Epithelial cell of proximal tubule (primary cell): ENCODE measurements around the gene HNRNPH3. TPM values are rescaled to one million over a fixed set of nuclear protein-coding genes. Genes with fewer than 3 reads are reported as not detected.
"Not testable (repeated sequence)": the region's sequence is repeated elsewhere in the genome, so short reads cannot be mapped to it uniquely, and the experiment has no call there.

Experiments
- DNase-seq: peaks from one replicate; pipeline ENCODE4 v3.0.0-alpha.2; 2011; ENCODE audit warnings: low read depth
- H3K4me3 ChIP-seq: 2 replicates; pipeline ENCODE4 v1.5.1; 2011; ENCODE audit warnings: low read depth, mild to moderate bottlenecking, low read length
- total RNA-seq: library from RNA; depleted of rRNA; stranded (reverse); fragments of >200 nt; gene quantifications from 2 replicates; pipeline ENCODE4 v1.2.3, GENCODE V29; 2015
- TF ChIP-seq, protein P1 (sequence below): conservative IDR thresholded peaks from 2 replicates; pipeline ENCODE4 v1.5.1; 2012; ENCODE audit warnings: low read depth, mild to moderate bottlenecking, low read length

Gene HNRNPH3
- total RNA-seq, 1 donor from 2014 or later: 43.1 TPM

DNA sequence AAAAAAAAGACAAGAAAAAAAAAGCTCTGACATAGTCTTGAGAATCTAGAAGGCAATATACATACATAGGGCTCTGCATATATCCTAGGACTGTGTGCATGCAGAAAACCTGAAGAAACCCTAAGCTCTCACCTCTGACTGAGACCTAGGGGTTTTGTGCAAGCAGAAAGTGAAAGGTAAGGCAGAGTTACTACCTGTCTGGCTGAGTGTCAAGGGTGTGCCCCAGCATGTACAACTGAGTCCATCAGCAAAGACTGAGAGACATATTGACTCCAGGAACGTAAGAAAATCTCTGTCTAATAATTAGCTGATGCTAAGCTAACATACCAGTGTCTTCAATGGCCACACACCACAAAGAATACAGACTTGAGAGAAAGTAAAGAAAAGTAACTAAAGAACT is 16.3 kb upstream of the HNRNPH3 start:
- H3K4me3 ChIP-seq: no peak overlapping the region
- no peak for DNase-seq
- TF ChIP-seq, protein P1, sequence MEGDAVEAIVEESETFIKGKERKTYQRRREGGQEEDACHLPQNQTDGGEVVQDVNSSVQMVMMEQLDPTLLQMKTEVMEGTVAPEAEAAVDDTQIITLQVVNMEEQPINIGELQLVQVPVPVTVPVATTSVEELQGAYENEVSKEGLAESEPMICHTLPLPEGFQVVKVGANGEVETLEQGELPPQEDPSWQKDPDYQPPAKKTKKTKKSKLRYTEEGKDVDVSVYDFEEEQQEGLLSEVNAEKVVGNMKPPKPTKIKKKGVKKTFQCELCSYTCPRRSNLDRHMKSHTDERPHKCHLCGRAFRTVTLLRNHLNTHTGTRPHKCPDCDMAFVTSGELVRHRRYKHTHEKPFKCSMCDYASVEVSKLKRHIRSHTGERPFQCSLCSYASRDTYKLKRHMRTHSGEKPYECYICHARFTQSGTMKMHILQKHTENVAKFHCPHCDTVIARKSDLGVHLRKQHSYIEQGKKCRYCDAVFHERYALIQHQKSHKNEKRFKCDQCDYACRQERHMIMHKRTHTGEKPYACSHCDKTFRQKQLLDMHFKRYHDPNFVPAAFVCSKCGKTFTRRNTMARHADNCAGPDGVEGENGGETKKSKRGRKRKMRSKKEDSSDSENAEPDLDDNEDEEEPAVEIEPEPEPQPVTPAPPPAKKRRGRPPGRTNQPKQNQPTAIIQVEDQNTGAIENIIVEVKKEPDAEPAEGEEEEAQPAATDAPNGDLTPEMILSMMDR: no peak

DNA sequence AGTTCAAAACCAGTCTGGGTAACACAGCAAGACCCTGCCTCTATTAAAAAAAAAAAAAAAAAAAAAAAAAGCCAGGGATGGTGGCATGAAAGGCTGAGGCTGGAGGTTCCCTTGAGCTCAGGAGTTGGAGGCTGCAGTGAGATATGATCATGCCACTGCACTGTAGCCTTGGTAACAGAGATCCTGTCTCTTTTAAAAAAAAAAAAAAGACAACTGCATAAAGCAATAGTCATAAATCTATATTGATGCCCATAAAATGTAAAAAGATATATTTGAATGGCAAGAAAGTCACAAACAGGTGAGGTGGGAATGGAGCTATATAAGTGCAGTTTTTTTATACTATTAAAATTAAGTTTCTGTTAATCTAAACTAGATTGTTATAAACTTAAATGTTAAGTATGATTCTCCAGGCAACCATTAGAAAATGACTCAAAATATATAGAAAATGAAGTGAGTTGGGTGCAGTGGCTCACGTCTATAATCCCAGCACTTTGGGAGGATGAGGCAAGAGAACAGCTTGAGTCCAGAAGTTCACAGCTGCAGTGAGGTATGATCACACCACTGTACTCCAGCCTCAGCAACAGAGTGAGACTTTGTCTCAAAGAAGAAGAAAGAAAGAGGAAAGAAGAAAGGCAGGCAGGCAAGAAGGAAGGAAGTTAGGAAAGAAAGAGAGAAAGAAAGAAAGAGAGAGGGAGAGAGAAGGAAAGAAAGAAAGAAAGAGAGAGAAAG is 13.4 kb upstream of the HNRNPH3 start:
- no peak overlapping the region for H3K4me3 ChIP-seq
- no peak for DNase-seq
- TF ChIP-seq, protein P1: no peak

DNA sequence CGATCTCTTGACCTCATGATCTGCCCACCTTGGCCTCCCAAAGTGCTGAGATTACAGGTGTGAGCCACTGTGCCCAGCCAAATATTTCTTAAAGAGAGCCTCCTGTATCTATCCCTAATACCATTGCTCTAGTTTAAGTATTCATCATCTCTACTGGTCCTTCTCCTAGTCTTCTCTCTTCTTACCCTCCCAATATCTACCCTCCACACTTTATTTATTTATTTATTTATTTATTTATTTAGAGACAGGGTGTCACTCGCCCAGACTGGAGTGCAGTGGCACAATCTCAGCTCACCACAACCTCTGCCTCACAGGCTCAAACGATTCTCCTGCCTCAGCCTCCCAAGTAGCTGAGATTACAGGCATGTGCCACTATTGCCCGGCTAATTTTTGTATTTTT is 7.5 kb upstream of the HNRNPH3 start:
- not testable (repeated sequence) for H3K4me3 ChIP-seq, DNase-seq

DNA sequence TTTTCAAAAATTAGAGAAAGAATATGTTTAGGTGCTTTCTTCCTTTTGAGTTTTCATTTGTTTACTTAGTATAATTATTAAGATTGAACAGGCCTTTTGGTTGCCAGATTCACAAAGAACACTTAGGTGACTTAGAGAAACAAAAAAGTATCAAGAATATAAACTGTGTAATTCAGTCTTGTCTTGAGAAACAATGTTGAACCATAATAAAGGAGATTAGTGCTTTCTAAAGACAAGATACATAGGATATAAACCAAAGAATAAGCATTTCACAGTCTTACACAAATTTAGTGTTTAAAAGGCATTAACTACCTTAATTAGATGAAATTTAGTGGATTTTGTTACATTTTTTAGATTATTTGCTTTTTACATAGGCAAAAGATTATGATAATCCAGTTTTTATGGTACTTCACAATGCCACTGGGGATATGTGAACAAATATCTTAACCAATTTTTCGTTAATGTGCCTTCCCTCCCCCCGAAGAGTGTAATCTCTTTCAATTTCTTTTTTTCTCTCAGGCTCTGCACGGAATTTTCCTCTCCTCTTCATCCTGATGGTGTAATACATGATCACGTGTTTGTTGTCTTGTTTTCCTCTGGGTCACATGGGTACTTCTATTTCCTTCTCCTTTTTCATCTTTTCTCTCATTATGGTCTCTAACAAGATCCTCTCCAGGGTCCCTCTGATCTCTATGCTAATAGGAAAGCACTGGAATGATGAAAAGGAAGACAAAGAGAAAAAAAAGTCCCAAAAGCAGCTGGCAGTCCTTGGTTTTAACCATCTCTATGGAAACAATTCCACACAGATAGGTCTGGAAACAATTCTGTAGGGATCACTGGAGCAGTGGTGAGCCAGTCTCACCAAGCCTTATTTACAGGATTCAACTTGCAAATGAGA is 3.7 kb upstream of the HNRNPH3 start:
- DNase-seq: peak; percentile 62
- H3K4me3 ChIP-seq: no peak overlapping the region
- TF ChIP-seq, protein P1: no peak

DNA sequence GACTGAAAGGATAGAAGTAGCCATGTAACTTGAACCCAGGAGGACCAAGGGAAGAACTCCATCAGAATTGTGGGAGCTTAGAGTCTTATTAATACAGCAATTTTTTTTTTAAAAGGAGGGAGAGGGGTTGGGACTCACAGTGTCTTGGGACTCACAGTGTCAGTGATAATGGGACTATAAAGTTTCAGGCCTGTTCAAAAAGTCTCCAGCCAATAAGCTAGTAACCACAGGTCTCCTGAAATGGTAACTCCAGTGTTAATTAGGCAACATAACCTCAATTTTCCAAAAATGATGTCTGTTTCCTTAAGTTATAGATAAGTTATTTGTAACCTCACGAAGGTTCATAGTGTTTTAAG is 2.4 kb upstream of the HNRNPH3 start:
- TF ChIP-seq, protein P1: no peak
- H3K4me3 ChIP-seq: no peak overlapping the region
- no peak for DNase-seq

DNA sequence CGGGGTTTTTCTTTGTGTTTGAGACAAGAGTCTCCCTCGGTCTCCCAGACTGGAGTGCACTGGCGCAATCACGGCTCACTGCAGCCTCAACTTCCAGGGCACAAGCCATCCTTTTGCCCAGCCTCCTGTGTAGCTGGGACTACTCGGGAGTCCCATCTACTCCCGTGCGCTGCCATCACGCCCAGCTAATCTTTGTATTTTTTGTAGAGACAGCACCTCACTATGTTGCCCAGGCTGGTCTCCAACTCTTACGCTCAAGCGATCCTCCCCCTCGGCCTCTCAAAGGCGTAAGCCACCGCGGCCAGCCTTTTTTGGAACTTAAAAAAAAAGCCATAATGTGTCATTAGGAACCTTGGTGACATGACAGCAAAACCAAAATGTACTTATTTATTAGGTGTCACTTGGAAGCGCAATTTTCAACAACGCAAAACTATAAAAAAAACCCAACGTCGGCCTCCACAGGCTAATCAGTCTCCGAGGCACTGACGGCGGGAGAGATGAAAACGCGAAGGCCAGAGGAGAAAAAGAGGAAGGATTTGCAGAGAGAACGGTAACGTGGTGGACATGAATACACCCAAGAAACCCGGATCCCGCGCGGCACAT is 911 bp upstream of the HNRNPH3 start:
- TF ChIP-seq, protein P1: no peak
- DNase-seq: no peak
- peak overlapping the region; percentile 78 for H3K4me3 ChIP-seq
